VCaP (cell line): ENCODE results near the gene HES3.

Source experiments
- H3K27ac ChIP-seq: fragments of 450-650 bp; 2 replicates; pipeline ENCODE4 v1.5.1; 2017
- TF ChIP-seq, protein P1 (sequence below): fragments of 450-650 bp; conservative IDR thresholded peaks from 2 replicates; pipeline ENCODE4 v1.5.1; 2017; ENCODE audit warnings: mild to moderate bottlenecking, moderate library complexity

Gene HES3

DNA sequence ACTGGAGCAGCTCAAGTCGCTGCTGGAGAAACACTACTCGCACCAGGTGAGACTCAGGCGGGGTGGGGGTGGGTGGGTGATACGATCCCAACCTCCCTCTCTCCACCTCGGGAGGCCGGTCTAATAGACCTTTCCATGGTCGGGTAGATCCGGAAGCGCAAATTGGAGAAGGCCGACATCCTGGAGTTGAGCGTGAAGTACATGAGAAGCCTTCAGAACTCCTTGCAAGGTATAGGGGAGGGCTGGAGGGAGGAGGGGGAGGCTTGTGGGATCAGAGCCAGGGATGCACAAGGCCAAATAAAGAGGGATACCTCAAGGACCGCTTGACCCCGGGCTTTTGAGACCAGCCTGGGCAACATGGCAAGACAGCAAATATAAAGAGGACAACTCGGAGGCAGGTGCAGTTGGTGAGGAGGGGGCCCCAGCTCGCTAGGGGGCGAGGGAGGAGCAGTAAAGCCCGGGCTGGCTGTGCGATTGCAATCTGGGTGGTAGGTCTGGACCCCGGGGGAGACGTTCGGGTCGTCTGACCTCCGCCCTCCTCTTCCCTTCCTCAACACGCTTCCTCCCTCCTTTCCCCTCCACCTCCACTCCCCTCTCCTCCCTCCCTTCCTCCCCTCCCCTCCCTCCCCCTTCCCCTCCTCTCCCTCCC is 546 bp downstream of the HES3 start:
- TF ChIP-seq, protein P1, sequence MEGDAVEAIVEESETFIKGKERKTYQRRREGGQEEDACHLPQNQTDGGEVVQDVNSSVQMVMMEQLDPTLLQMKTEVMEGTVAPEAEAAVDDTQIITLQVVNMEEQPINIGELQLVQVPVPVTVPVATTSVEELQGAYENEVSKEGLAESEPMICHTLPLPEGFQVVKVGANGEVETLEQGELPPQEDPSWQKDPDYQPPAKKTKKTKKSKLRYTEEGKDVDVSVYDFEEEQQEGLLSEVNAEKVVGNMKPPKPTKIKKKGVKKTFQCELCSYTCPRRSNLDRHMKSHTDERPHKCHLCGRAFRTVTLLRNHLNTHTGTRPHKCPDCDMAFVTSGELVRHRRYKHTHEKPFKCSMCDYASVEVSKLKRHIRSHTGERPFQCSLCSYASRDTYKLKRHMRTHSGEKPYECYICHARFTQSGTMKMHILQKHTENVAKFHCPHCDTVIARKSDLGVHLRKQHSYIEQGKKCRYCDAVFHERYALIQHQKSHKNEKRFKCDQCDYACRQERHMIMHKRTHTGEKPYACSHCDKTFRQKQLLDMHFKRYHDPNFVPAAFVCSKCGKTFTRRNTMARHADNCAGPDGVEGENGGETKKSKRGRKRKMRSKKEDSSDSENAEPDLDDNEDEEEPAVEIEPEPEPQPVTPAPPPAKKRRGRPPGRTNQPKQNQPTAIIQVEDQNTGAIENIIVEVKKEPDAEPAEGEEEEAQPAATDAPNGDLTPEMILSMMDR = no peak
- H3K27ac ChIP-seq = no peak overlapping the region

DNA sequence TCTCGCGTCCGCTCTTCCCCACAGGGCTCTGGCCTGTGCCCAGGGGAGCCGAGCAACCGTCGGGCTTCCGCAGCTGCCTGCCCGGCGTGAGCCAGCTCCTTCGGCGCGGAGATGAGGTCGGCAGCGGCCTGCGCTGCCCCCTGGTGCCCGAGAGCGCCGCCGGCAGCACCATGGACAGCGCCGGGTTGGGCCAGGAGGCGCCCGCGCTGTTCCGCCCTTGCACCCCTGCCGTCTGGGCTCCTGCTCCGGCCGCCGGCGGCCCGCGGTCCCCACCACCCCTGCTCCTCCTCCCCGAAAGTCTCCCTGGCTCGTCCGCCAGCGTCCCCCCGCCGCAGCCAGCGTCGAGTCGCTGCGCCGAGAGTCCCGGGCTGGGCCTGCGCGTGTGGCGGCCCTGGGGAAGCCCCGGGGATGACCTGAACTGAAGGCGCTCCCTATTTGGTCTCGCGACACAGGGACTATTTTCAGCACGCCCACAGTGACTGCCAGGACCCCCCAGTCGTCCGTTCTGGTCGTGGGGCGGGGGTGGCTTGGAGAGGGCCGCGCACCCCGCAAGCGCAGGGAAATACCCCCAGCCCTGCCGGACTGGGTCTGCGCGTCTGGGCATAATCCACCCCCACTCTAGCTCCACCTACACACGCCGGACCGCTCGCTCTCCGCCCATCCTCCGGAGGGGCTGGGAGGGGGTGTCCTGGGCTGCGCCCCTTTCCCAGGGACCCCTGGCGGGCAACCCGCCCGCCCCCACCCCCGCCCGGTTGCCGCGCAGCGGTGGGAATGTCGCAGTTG is 1.3 kb downstream of the HES3 start:
- peak overlapping the region; percentile 71 for H3K27ac ChIP-seq

DNA sequence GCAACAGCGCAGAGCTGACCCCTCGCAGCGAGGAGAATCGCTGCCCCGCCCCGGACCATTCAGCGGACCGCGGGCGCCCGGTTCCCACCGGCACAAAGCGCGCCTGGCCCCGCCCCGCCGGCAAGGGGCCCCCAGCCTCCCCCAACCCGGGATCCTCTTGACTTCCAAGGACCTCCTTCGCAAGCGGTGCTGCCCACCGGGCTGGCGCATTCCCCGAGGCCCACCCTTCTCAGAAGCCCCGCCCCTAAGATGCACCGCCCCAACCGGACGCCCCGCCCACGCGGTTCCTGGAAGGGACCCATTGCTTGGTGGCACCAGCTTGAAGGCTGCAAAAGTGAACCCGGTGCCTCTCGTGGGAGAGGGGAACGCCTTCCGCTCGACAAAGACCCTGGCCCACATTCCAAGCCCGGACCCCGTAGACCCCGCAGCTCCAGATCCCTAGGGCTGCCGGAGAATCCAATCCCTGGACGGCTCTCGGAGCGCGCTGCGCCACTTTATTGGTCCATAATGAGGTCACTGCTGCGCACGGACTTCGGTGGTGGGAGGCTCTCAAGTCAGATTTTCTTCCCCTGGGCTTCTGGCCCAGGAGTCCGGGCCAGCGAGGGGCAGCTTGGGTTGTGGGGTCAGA is 2.0 kb downstream of the HES3 start:
- TF ChIP-seq, protein P1 = no peak
- H3K27ac ChIP-seq = peak overlapping the region; percentile 71

More for the DNA sequence above, 1.3 kb downstream of the HES3 start:
- TF ChIP-seq, protein P1 = peak; percentile 91

DNA sequence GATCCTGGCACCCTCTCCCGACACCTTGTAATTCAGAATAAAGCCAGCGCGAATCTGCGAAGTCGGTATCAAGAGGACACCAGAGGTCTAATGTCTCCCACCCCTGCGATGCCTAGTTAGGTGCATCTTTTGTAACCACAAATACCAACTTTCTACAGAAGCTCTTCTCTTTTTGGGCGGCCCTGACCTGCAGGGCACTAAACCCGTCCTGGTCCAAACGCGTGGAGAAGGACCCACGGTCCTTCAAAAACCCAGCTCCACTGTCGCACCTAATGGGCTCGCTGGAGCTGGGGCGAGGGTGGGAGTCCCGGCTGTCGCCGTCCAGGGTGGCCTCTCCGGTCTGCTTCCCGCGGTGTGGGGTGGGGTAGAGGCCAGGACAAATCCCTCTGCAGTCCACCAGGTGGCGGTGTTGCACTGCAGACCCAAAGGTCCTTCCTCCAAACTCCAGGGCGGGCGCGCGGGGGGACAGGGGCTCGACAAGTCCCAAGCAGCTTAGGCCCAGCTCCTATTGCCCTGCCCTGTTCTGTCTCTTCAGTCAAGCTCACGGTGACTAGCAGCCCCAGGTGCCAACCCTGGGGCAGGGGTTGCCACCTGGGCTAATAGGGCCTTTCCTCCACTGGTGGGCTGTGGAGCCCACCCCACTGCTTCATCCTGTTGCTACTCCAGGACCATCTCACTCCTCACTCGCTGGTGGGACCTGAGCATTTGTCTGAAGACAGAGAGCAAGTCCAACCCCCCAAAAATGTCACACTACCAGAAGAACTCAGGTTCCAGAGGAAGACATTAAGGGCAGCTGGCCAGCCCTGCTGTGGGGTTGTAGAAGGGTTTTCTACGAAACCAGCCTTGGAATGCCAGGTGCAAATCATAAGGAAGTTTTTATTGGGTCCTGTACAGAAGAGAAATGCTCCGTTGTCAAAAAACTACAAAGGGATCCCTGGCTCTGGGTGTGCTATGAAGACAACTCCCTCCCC is 2.8 kb downstream of the HES3 start:
- H3K27ac ChIP-seq = peak overlapping the region; percentile 71
- TF ChIP-seq, protein P1 = peak; percentile 96

DNA sequence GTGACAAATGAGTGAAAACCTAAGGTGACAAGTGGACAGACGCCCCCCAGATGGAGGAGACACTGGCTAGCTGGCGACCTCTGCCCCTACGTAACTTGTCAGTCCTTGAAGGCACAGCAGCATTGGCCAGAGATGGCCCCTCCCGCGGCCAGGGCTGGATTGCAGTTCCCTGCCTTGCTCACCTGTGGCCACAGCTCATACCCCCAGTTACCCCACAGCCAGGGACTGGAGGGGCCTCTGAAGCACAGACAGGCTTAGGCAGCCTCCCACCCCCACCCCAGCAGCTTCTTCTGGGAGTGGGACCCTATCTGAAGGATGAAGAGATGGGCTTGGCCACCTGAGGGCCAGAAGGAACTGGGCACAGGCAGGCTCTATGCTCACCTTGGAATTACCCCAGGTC is 3.7 kb downstream of the HES3 start:
- no peak overlapping the region; the same call in 1 of the 2 replicates for H3K27ac ChIP-seq
- TF ChIP-seq, protein P1 = no peak

DNA sequence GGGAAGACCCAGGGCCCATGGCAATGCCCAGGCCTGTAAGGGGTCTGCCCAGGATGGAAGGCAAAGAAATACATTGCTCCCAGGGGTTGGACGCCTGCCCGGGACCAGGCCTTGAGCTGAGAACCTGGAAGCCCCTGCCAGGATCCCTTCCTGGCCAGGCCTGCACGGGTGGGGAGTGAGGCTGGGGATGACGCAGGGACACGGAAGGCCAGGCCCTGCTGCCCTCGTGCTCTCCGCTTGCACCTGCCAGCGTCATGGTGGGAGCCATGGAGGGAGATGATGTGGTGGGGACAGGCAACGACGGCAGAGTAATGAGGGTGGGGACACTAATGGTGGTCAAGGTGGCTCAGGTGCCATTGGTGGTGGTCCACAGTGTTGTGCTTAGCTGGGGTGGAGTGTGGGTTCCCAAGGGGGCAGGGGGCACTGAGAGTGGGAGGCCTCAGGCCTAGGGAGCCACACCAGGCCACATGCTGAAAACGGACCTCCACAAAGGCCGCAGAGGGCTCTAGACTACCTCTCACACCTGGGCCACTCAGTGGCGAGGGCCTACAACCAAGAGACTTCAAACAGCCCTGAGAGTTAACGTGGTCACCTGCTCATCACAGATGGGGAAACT is 4.3 kb downstream of the HES3 start:
- TF ChIP-seq, protein P1 = no peak
- peak overlapping the region; percentile 23; the same call in 1 of the 2 replicates for H3K27ac ChIP-seq
